A549 treated with CORT108297 at 1 μM for 4 hours (cell line): ENCODE data around the gene PIK3AP1. TPM values are rescaled to one million over a fixed set of nuclear protein-coding genes. Genes with fewer than 3 reads are reported as not detected.

Experiments used
- total RNA-seq: library from RNA; stranded (reverse); fragments of 200-300 nt; extraction: Qiagen RNA extraction; gene quantifications from 5 replicates; pipeline ENCODE4 v1.2.3, GENCODE V29; 2022

The PIK3AP1 gene
- total RNA-seq, result 0.51 to 0.70 TPM (median 0.60 TPM) in 5 replicates

GRCh38 chr10:96720422-96721206, at the start of gene PIK3AP1:
Gene PIK3AP1, minus strand, starts transcription at chr10:96720514. Its CDS starts 120 bp downstream, at chr10:96720394.

GRCh38 chr10:96586419-96587263, 133.7 kb downstream of the PIK3AP1 start, which contains the start of gene TM9SF3:
Gene TM9SF3, minus strand, starts transcription at chr10:96587012. Its CDS starts 177 bp downstream, at chr10:96586835.

Other genes starting within 250 kb of the PIK3AP1 start
- gene TLL2, start 206.6 kb downstream of the PIK3AP1 start, total RNA-seq, result 0.09 to 0.15 TPM (median 0.14 TPM) in 5 replicates
- gene TM9SF3, start 133.5 kb downstream of the PIK3AP1 start, total RNA-seq, result 76.6 to 92.7 TPM (median 84.4 TPM) in 5 replicates
- gene LCOR, start 111.8 kb upstream of the PIK3AP1 start, total RNA-seq, result 5.3 to 10.5 TPM (median 7.9 TPM) in 5 replicates